NOMO-1 (cell line): Measurements from ENCODE around the gene FOXP1.

Experiments
- DNase-seq, 2 experiments: peaks; one replicate each; lab custom pipeline; 2025; ENCODE audit not compliant: unreplicated experiment in 2 of 2; lab: John Stamatoyannopoulos, UW

The FOXP1 gene

GRCh38 chr3:71433631-71434030 is 149.9 kb downstream of the FOXP1 start:
- DNase-seq: no peak

- no peak for DNase-seq
These were observed 151.2 kb downstream of the FOXP1 start for GRCh38 chr3:71432044-71432975.

GRCh38 chr3:71430941-71431552 is 152.5 kb downstream of the FOXP1 start:
- DNase-seq: no peak

GRCh38 chr3:71429597-71429988 is 153.9 kb downstream of the FOXP1 start:
- no peak for DNase-seq

GRCh38 chr3:71428841-71429596 is 154.5 kb downstream of the FOXP1 start:
- no peak for DNase-seq

GRCh38 chr3:71425491-71426071 is 157.9 kb downstream of the FOXP1 start:
- DNase-seq: peak; percentile 16 to 24

- DNase-seq: no peak
These were observed 160.2 kb downstream of the FOXP1 start for GRCh38 chr3:71423151-71423906.

GRCh38 chr3:71421820-71422566 is 161.5 kb downstream of the FOXP1 start:
- peak in 1 of 2 experiments; percentile 20 for DNase-seq

- no peak for DNase-seq
These were observed 162.1 kb downstream of the FOXP1 start for GRCh38 chr3:71421475-71421819.

- DNase-seq: no peak
These were observed 164.2 kb downstream of the FOXP1 start for GRCh38 chr3:71419369-71419768.

GRCh38 chr3:71417791-71418190 is 165.7 kb downstream of the FOXP1 start:
- DNase-seq: no peak

GRCh38 chr3:71416876-71417275 is 166.7 kb downstream of the FOXP1 start:
- no peak for DNase-seq

- no peak for DNase-seq
These were observed 167.8 kb downstream of the FOXP1 start for GRCh38 chr3:71415681-71416122.

- DNase-seq: no peak
These were observed 169.2 kb downstream of the FOXP1 start for GRCh38 chr3:71414189-71414927.

- no peak for DNase-seq
These were observed 170.0 kb downstream of the FOXP1 start for GRCh38 chr3:71413572-71413971.

GRCh38 chr3:71409352-71409751 is 174.2 kb downstream of the FOXP1 start:
- DNase-seq: no peak

GRCh38 chr3:71408903-71409302 is 174.6 kb downstream of the FOXP1 start:
- DNase-seq: no peak

- no peak for DNase-seq
These were observed 175.7 kb downstream of the FOXP1 start for GRCh38 chr3:71407823-71408222.
